Peyer's patch (tissue), 4 donors: ENCODE measurements around the gene PTPRU.

Source experiments
- CTCF ChIP-seq, 6 experiments: fragments of 450-650 bp in 4 of 6; fragments of 200-600 bp in 2 of 6; sonication (generic) in 1 of 6; IDR thresholded peaks; one replicate each; pipeline ENCODE4 v1.5.1; 2017 to 2019; ENCODE audit warnings: antibody characterized with exemption in 6 of 6, mild to moderate bottlenecking in 3 of 6, moderate library complexity in 1 of 6
- POLR2A ChIP-seq, 2 donors: fragments of 450-650 bp; IDR thresholded peaks; one replicate each; pipeline ENCODE4 v1.5.1; 2017; ENCODE audit warnings: antibody characterized with exemption in 2 of 2, mild to moderate bottlenecking in 2 of 2, moderate library complexity in 2 of 2

- TF ChIP-seq POLR2A (IDR thresholded peaks at IDR 0.05) (no peak), CTCF (IDR thresholded peaks at IDR 0.05) (no peak)
These were observed 43.1 kb downstream of the PTPRU start for GRCh38 chr1:29279406-29279805.
